Endothelial cell of umbilical vein (primary cell): ENCODE results near the gene ZNF597. TPM values are rescaled to one million over a fixed set of nuclear protein-coding genes. Genes with fewer than 3 reads are reported as not detected.

Experiments used
- BruUV-seq: library from RNA; stranded (reverse); fragments of 400-500 nt; replicated peaks from 2 replicates; lab custom pipeline; 2021; lab: Mats Ljungman, UMichigan
- CTCF ChIA-PET: fragments of 300-600, 350-600 bp; sonication (Branson Sonifier 250); formaldehyde crosslinking; loops from one replicate; lab custom pipeline; 2021; ENCODE audit warnings: antibody characterized with exemption, inconsistent platforms; lab: Charles Lee
- POLR2A ChIA-PET: fragments of 300-600, 350-600 bp; sonication (Branson Sonifier 250); formaldehyde crosslinking; loops from one replicate; lab custom pipeline; 2021; ENCODE audit warnings: antibody characterized with exemption, inconsistent platforms; lab: Charles Lee
- DNase-seq: peaks from one replicate; pipeline ENCODE4 v3.0.0-alpha.2; 2011; ENCODE audit warnings: low read depth, low spot score
- FAIRE-seq: peaks from 2 replicates; lab custom pipeline; 2011; peaks lifted over from hg19 to GRCh38; lab: Jason Lieb, UNC
- H2AFZ ChIP-seq: 2 replicates; pipeline ENCODE4 v1.6.0; 2012; ENCODE audit warnings: low read depth, low read length, control low read depth, inconsistent platforms
- H3K27ac ChIP-seq: 2 replicates; pipeline ENCODE4 v1.5.1; 2011; ENCODE audit warnings: low read depth, mild to moderate bottlenecking, control low read depth, low read length, moderate library complexity; ENCODE audit not compliant: insufficient read depth
- H3K27me3 ChIP-seq, 2 experiments: 2 replicates each; pipeline versions ENCODE4 v1.6.0 to v1.6.1; 2011; ENCODE audit warnings: low read length in 2 of 2, mixed read lengths in 1 of 2; ENCODE audit not compliant: control insufficient read depth in 2 of 2, insufficient read depth in 2 of 2
- H3K36me3 ChIP-seq, 2 experiments: 2 replicates in 1 of 2; 3 replicates in 1 of 2; pipeline ENCODE4 v1.5.1; 2011; ENCODE audit warnings: low read length in 2 of 2, mild to moderate bottlenecking in 1 of 2, moderate library complexity in 1 of 2; ENCODE audit not compliant: control insufficient read depth in 2 of 2, insufficient read depth in 2 of 2; ENCODE audit errors: extremely low read depth in 1 of 2
- H3K4me1 ChIP-seq: 3 replicates; pipeline ENCODE4 v1.5.1; 2011; ENCODE audit warnings: mild to moderate bottlenecking, low read length; ENCODE audit not compliant: control insufficient read depth, insufficient read depth; ENCODE audit errors: extremely low read depth
- H3K4me2 ChIP-seq: 2 replicates; pipeline ENCODE4 v1.6.1; 2011; ENCODE audit warnings: low read length, control low read depth, mixed read lengths; ENCODE audit not compliant: insufficient read depth
- H3K4me3 ChIP-seq, 3 experiments: fragments of 200-600 bp in 1 of 3; sonication (generic), shearing (Covaris generic) in 1 of 3; replicated peaks in 1 of 3; 2 replicates each; pipeline ENCODE4 v1.5.1; 2011 to 2016; ENCODE audit warnings: control low read depth in 3 of 3, low read length in 3 of 3, mild to moderate bottlenecking in 2 of 3, inconsistent platforms in 1 of 3, low read depth in 1 of 3, moderate library complexity in 1 of 3; ENCODE audit not compliant: insufficient read depth in 1 of 3
- H3K79me2 ChIP-seq: 2 replicates; pipeline ENCODE4 v1.6.0; 2012; ENCODE audit warnings: low read length, inconsistent platforms; ENCODE audit not compliant: control insufficient read depth, insufficient read depth
- H3K9ac ChIP-seq: replicated peaks from 2 replicates; pipeline ENCODE3; 2011; ENCODE audit warnings: low read length, control low read depth; ENCODE audit not compliant: insufficient read depth; ENCODE audit errors: extremely low read depth
- H3K9me1 ChIP-seq: replicated peaks from 3 replicates; pipeline ENCODE4 v1.6.0; 2011; ENCODE audit warnings: mild to moderate bottlenecking, low read length; ENCODE audit not compliant: control insufficient read depth, insufficient read depth; ENCODE audit errors: extremely low read depth
- H3K9me3 ChIP-seq: replicated peaks from 2 replicates; pipeline ENCODE4 v1.5.1; 2012; ENCODE audit warnings: low read length, inconsistent platforms; ENCODE audit not compliant: control insufficient read depth, insufficient read depth
- H4K20me1 ChIP-seq: replicated peaks from 2 replicates; pipeline ENCODE3; 2011; ENCODE audit warnings: mild to moderate bottlenecking, low read length; ENCODE audit not compliant: control insufficient read depth, insufficient read depth; ENCODE audit errors: extremely low read depth
- EZH2 ChIP-seq: IDR thresholded peaks from 2 replicates; pipeline ENCODE4 v1.6.1; 2012; ENCODE audit warnings: borderline replicate concordance, low read depth, mild to moderate bottlenecking, moderate library complexity, low read length, inconsistent platforms; ENCODE audit not compliant: severe bottlenecking
- FOS ChIP-seq: IDR thresholded peaks from 2 replicates; pipeline ENCODE4 v1.6.1; 2011; ENCODE audit warnings: mild to moderate bottlenecking, low read length, moderate library complexity, borderline replicate concordance; ENCODE audit not compliant: insufficient read depth
- POLR2A ChIP-seq: IDR thresholded peaks from 2 replicates; pipeline ENCODE4 v1.6.1; 2012; ENCODE audit warnings: low read depth, mild to moderate bottlenecking, control low read depth, low read length
- POLR2AphosphoS5 ChIP-seq: IDR thresholded peaks from 2 replicates; pipeline ENCODE4 v1.6.1; 2012; ENCODE audit warnings: low read depth, mild to moderate bottlenecking, control low read depth, low read length, moderate library complexity; ENCODE audit not compliant: insufficient read depth
- dilution Hi-C: fragments of 300-500 bp; cut with MboI; formaldehyde crosslinking; loops from one replicate; pipeline ENCODE4 v1.15.0; 2019; ENCODE audit warnings: low sequenced_read_pairs; ENCODE audit not compliant: extremely low pct_ligation_motif_present
- intact Hi-C: fragments of 100-400 bp; cut with micrococcal nuclease; formaldehyde crosslinking; loops from one replicate; pipeline ENCODE4 v1.10.0; 2022
- polyA plus RNA-seq, 4 experiments: library from polyadenylated mRNA; depleted of rRNA in 3 of 4; stranded (reverse) in 3 of 4; unstranded in 1 of 4; fragments of >200 nt; gene quantifications; 2 replicates each; pipeline versions ENCODE4 v1.2.1 to v1.2.3, GENCODE V29; 2011 to 2012; ENCODE audit warnings: missing spikeins in 1 of 4
- total RNA-seq: library from RNA; stranded (reverse); gene quantifications from 2 replicates; pipeline ENCODE4 v1.2.3, GENCODE V29; 2021
- TF ChIP-seq, protein P1 (sequence below): IDR thresholded peaks from 2 replicates; pipeline ENCODE4 v1.6.1; 2011; ENCODE audit not compliant: insufficient read depth, insufficient read length
- TF ChIP-seq, protein P2 (sequence below), 2 donors: IDR thresholded peaks; 1 replicate in 1 of 2; 2 replicates in 1 of 2; pipeline ENCODE4 v1.5.1; 2011; ENCODE audit warnings: low read length in 2 of 2, mild to moderate bottlenecking in 2 of 2, moderate library complexity in 2 of 2, control low read depth in 1 of 2, inconsistent platforms in 1 of 2, low read depth in 1 of 2; ENCODE audit not compliant: insufficient read depth in 1 of 2; ENCODE audit errors: extremely low read depth in 1 of 2

ZNF597 gene
- total and polyA plus RNA-seq, 2 donors (not counting 3 experiments of a cell fraction or from before 2014, with no cell fraction given) = 0.75 to 1.4 TPM

DNA sequence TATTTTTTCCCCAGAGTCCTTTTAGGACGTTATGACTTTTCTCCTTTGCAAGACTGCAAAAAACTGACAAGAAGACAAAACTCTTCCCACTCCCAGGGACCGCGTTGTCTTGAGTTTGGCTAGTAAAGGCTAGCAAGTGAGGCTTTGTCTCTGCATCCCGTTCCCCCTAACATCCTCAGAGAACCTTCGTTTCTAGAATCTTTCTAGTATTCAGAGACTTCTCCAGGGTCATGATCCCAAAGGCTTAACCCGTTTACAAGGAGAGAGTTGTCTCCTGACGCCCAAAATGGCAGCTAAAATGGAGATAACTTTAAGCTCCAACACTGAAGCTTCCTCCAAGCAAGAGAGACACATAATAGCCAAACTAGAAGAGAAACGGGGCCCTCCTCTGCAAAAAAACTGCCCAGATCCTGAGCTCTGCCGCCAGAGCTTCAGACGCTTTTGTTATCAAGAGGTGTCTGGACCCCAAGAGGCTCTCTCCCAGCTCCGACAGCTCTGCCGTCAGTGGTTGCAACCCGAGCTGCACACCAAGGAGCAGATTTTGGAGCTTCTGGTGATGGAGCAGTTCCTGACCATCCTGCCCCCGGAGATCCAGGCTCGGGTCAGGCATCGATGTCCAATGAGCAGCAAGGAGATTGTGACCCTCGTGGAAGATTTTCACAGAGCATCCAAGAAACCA, 41.4 kb downstream of the ZNF597 start:
- intact Hi-C loops = loop anchor here (1.0 to 5.0 kb wide), 7 partner anchors 35 to 138 kb away; partner anchors contain the start of genes NAA60, TIGD7, ZNF263 and ZNF597
- Histone ChIP-seq H3K79me2 (peaks cover 10% of the 10 kb centered on the region), H3K4me3 (peak overlapping the region; percentile 66 to 85 (median 82)), H3K36me3 (peaks cover 0 to 5% of the 10 kb centered on the region in 2 experiments), H3K27ac (peak overlapping the region; percentile 6), H2AFZ (peak overlapping the region; percentile 67), H3K9ac (peak overlapping the region; percentile 80), H3K9me1 (no peaks in the 10 kb centered on the region), H3K4me1 (peaks cover 13% of the 10 kb centered on the region), H4K20me1 (no peaks in the 10 kb centered on the region), H3K27me3 (no peaks in the 10 kb centered on the region), H3K4me2 (peak overlapping the region; percentile 90), H3K9me3 (no peaks in the 10 kb centered on the region)
- POLR2A ChIA-PET = interaction anchor here (1.2 to 1.6 kb wide), 3 partner anchors 37 to 119 kb away, joined by 3 to 5 read pairs (median 5); partner anchors contain the start of genes NAA60, ZNF263 and ZNF597
- dilution Hi-C loops = no loop called here
- TF ChIP-seq, protein P1, sequence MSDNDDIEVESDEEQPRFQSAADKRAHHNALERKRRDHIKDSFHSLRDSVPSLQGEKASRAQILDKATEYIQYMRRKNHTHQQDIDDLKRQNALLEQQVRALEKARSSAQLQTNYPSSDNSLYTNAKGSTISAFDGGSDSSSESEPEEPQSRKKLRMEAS = no peak
- TF ChIP-seq POLR2A = no peak
- TF ChIP-seq, protein P2, sequence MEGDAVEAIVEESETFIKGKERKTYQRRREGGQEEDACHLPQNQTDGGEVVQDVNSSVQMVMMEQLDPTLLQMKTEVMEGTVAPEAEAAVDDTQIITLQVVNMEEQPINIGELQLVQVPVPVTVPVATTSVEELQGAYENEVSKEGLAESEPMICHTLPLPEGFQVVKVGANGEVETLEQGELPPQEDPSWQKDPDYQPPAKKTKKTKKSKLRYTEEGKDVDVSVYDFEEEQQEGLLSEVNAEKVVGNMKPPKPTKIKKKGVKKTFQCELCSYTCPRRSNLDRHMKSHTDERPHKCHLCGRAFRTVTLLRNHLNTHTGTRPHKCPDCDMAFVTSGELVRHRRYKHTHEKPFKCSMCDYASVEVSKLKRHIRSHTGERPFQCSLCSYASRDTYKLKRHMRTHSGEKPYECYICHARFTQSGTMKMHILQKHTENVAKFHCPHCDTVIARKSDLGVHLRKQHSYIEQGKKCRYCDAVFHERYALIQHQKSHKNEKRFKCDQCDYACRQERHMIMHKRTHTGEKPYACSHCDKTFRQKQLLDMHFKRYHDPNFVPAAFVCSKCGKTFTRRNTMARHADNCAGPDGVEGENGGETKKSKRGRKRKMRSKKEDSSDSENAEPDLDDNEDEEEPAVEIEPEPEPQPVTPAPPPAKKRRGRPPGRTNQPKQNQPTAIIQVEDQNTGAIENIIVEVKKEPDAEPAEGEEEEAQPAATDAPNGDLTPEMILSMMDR (IDR thresholded peaks at IDR 0.05; ENCODE audit: extremely low read depth in 1 of 2, insufficient read depth in 1 of 2, low read depth in 1 of 2, low read length in 2 of 2) = no peak
- no peak for TF ChIP-seq FOS
- no peak for TF ChIP-seq POLR2AphosphoS5
- no peak for TF ChIP-seq EZH2
- FAIRE-seq (peak; percentile 67), DNase-seq (no peak)
- CTCF ChIA-PET = interaction anchor here (1.1 to 3.4 kb wide), 5 partner anchors 11 to 251 kb away, joined by 3 to 14 read pairs (median 4); partner anchors contain the start of gene CLUAP1
- no TSS peak for BruUV-seq
